Bronchial epithelial cell (primary cell): ENCODE data around the gene RHOD. TPM values are rescaled to one million over a fixed set of nuclear protein-coding genes. Genes with fewer than 3 reads are reported as not detected.
A peak's percentile ranks its signal among the peaks of the same experiment; 100 is the strongest.

Experiments
- DNase-seq: peaks from one replicate; pipeline ENCODE4 v3.0.0-alpha.2; 2010; ENCODE audit warnings: low read depth
- FAIRE-seq: peaks from 2 replicates; lab custom pipeline; 2011; peaks lifted over from hg19 to GRCh38; lab: Jason Lieb, UNC
- H3K27me3 ChIP-seq: 2 replicates; pipeline ENCODE4 v1.5.1; 2011; ENCODE audit warnings: low read length; ENCODE audit not compliant: control insufficient read depth, insufficient read depth
- H3K36me3 ChIP-seq: 2 replicates; pipeline ENCODE4 v1.5.1; 2011; ENCODE audit warnings: low read length; ENCODE audit not compliant: control insufficient read depth, insufficient read depth
- H3K4me3 ChIP-seq: 2 replicates; pipeline ENCODE4 v1.5.1; 2011; ENCODE audit warnings: mild to moderate bottlenecking, low read depth, low read length, control low read depth
- CTCF ChIP-seq: IDR thresholded peaks from 2 replicates; pipeline ENCODE4 v1.5.1; 2011; ENCODE audit warnings: mild to moderate bottlenecking, moderate library complexity, low read length, control low read depth, inconsistent platforms; ENCODE audit not compliant: insufficient read depth, severe bottlenecking
- total RNA-seq: library from RNA; depleted of rRNA; stranded (reverse); fragments of >200 nt; gene quantifications from 2 replicates; pipeline ENCODE4 v1.2.1, GENCODE V29; 2014

The RHOD gene
- total RNA-seq, 1 donor from 2014 or later, result 222 TPM

DNA sequence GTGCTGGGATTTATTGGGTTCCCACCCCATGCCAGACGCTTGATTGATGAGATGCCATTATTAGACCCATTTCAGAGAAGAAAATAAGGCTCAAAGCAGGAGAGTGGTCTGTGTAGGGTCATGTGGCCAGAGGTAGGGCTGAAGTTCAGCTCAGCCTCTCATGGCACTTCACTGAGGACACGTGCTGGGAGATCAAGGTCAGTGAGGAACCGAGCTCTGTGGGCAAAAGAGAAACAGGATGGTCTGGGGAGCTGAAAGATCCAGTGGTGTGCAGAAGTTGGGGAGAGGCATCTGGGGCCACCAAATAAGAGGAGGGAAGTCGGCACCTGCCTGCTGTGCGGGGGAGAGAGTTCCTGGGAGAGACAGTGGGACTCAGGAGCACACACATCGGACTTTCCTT is 19.6 kb downstream of the RHOD start:
- TF ChIP-seq CTCF, result no peak
- H3K36me3 ChIP-seq, result peaks cover 6% of the 10 kb centered on the region
- no peaks in the 10 kb centered on the region for H3K27me3 ChIP-seq
- FAIRE-seq (no peak), DNase-seq (no peak)
- H3K4me3 ChIP-seq, result no peak overlapping the region

- Histone ChIP-seq H3K27me3 (no peaks in the 10 kb centered on the region), H3K36me3 (no peaks in the 10 kb centered on the region), H3K4me3 (no peak overlapping the region)
- DNase-seq (no peak), FAIRE-seq (no peak)
- no peak for TF ChIP-seq CTCF
Measured at GRCh38 chr11:67079065-67079705, 22.5 kb downstream of the RHOD start.

- DNase-seq (no peak), FAIRE-seq (no peak)
- peak; percentile 29 for TF ChIP-seq CTCF
- peak overlapping the region; percentile 6 for H3K4me3 ChIP-seq
- no peaks in the 10 kb centered on the region for H3K27me3 ChIP-seq
- H3K36me3 ChIP-seq, result no peaks in the 10 kb centered on the region
Measured at GRCh38 chr11:67082071-67082791, 25.6 kb downstream of the RHOD start.

GRCh38 chr11:67083786-67084366 is 27.2 kb downstream of the RHOD start:
- H3K27me3 ChIP-seq, result no peaks in the 10 kb centered on the region
- no peak for DNase-seq
- H3K36me3 ChIP-seq, result no peaks in the 10 kb centered on the region
- H3K4me3 ChIP-seq, result no peak overlapping the region
- TF ChIP-seq CTCF, result no peak
- FAIRE-seq, result no peak

DNA sequence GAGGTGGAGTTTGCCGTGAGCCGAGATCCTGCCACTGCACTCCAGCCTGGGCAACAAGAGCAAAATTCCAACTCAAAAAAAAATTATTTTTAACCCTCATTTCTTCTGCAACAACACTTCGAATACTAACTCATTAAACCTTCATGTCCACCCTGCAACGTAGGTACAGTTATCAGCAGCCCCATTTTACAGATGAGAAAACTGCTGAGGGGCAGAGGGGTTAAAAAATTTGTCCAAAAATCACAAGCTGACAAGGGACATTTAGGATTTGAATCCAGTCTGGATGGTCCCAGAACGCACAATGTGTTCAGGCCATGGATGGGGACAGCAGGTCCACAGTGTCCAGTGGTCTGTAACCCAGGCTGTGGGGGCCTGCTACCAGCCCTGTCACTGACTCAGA is 29.0 kb downstream of the RHOD start:
- FAIRE-seq (no peak), DNase-seq (no peak)
- Histone ChIP-seq H3K4me3 (no peak overlapping the region), H3K36me3 (no peaks in the 10 kb centered on the region), H3K27me3 (no peaks in the 10 kb centered on the region)
- no peak for TF ChIP-seq CTCF
